GM19395 (cell line): ENCODE results near the gene CRABP1.

ENCODE experiments used
- ATAC-seq: cut with Tn5 transposase; IDR thresholded peaks from one replicate; pipeline ENCODE4 v1.9.1; 2021; ENCODE audit warnings: mild to moderate bottlenecking, moderate library complexity; ENCODE audit not compliant: unreplicated experiment

Gene CRABP1

DNA sequence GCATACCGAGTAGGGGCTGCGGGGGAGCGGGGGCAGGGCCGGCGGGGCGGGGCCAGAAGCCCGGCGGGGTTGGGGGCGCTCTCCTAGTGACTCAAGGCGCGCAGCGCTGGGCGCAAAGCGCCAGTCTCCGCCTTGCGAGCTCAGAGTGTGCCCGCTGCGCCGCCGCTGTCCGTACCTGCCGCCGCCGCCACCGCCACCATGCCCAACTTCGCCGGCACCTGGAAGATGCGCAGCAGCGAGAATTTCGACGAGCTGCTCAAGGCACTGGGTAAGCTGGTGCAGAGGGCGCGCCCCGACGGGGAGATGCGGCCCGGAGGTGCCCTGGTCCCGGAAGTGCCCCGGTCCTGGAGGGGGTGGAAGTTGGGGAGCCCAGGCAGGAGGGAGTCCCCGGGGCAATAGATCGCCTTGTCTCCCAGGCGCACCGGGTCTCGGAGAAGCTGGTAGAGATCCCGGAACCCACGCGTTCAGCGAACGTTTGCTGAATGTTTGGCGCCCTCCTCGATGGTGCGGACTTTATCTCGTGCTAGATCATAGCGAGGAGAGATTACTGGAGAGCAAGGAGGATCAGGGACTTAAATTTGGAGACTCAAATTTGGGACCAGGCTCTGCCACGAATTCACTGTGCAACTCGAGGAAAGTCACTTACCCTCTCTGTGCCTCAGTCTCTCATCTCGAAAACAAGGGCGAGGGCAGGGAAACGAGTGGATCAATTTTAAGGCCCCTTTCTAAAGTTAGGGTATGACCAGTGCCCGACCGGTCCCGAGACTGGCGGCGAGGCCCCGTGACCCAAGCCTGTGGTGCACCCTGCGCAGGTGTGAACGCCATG is at the start of gene CRABP1:
TSS of gene CRABP1 (plus strand) at position 123 of the 826 bp plus-strand sequence. CDS start at position 199, 76 bp downstream.
- no peak for ATAC-seq

DNA sequence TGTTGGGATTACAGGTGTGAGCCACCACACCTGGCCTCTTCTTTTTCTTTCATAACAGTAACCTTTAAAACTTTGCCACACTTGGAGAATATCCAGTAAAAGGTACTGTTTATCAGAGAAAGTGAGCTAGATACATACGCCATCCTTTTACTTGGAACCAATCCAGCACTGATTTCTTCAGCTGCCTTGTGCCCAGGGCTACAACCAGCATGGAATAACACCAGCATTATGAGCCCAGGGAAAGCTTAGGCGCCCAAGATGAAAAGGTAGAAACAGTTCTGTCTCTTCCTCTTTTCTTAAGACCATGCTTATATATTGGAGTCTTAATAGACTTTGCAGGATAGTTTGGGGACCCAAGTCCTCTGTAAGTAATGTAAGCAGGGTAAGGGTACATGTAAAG is 49.1 kb upstream of the CRABP1 start:
- no peak for ATAC-seq

DNA sequence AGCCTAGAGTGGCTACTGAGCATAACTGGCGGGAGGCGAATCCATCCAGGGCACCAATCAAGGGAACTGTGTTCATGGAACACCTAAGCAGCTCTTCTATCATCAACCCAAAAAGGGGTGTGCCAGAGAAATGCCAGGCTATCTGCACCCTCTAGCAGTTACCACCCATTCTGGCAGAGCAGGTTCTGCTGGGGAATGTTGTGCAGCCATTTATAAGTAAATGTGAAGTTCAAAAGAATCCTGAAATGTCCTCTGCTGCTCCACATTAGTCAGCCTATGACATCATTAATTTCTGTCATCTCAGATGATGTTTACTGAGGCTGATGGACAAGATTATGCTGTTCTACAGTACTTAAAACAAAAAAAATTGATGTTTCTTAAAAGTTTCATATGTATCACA is 48.5 kb upstream of the CRABP1 start:
- no peak for ATAC-seq

DNA sequence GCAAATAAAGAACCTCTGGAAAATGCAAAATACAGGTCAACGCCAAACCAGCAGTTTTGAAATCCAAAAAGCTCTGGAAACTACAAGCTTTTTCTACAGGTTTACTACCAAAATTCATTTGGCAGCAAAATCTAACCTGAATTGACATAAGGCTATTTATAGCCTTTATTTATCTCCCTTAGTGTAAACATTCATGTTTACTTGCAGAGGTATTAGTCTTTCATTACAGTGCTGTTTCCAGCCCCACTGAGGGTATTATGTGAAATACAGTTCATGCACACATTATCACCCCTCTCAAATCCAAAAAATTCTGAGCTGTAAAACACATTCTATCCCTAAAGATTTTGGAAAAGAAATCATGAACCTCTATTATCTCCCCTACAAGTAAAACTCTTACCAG is 47.9 kb upstream of the CRABP1 start:
- ATAC-seq, result no peak

DNA sequence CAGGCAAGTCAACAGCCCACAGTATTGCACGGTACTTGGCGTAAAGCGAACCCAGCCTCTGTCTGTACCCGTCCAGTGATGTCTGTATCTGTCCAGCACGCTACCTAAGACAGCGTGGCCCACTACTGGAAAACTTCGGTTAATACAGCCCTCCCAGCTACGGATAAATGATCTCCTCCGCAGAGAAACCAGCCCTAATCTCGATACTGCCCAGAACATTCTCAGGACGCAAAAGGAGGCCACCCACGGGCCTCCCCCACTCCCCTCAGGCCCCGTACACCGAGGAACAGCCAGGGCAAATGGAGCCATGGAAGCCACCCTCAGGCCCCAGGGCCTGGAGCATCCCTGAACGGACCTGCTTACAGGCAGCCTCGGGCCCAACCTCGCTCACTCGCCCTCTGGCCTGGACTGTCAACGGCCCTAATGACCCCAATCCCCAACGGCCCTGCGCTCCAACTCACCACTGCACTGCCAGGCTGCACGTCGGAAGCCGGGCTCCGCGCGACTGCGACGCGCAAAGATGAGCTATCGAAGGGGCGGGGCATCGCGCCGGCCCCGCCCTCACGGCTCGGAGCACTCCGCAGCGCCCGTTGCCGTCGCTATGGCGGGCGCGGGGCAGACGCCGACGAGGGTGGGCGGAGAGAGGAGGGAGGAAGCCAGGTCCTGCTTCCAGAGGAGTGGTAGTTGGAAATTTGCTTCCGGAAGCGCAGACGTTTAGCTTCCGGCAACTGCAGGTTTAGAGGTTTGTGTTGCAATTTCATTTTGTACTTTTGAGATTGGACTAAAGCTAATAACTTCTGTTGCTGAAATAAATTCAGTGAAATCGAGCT is 40.8 kb upstream of the CRABP1 start, which contains the start of gene SKIC8:
TSS of gene SKIC8 (minus strand) at position 509 of the 830 bp plus-strand sequence. CDS start 3,923 bp downstream, outside the sequence.
- ATAC-seq, result peak; percentile 85

DNA sequence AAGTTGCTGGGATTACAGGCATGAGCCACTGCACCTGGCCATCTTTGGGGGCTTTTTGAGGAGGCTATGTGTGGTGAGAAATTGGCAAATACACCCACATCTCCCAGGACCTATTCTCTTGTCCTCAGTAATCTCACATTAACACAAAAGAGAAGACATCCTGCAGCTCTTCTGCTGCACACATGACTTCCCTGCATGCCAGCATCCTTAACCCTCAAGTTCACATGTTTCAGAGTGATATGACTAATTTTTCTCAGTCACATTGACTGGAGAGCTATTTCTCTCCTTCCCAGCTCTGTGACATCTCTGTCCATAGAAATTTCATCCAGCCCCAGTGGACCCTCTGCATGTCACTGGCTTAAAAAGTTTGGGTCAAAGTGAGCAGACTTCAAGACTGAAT is 38.8 kb upstream of the CRABP1 start:
- no peak for ATAC-seq

DNA sequence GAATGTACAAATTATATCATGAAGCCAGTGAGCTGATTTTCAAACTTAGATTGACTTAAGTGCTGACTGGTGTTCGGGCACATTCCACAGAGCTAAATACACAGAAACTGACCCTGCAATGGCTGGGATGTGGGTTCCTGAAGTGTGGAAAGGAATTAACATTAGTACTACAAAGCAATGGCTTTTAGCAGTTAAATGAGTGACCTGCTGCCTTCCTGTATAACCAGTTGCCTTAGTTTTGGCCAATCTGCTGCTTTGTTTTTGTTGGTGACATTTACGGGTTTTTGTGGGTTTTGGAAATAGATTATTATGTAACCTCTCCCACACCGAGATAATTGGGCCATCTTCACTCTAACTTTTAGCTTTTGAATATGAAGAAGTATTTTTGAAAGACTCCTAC is 38.3 kb upstream of the CRABP1 start:
- ATAC-seq, result no peak

DNA sequence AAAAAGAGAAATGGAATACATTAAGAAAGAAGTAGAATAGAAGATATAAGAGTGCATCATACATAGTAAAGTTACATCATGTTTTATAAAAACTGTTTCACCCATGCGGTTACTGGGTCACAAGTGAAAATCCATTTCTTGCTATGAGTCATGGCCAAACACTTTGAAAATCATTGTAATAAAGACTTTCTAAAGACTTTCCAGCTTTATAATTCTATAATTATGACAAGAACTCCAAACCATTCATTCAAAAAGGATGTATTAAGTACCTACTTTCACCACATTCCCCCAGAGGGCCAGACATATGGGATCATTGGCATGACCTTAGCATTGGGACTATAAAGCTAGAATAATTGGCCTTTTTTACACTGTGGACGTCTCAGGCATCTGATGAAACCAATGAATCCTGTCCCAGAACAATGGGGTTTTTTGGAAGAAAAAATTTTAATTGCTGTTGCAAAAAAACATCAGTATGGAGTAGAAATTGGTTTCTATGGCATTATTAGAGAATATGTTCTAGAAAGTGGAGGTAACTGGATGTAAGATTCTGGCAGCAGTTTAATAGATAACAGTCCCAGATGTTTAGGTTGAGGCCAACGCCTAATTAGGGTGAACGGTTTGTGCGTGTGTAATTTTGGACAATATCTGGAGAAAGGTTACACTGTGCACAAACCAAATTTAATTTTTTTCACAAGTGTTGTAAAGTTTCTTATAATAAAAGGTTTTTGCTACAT is 37.4 kb upstream of the CRABP1 start:
- no peak for ATAC-seq

DNA sequence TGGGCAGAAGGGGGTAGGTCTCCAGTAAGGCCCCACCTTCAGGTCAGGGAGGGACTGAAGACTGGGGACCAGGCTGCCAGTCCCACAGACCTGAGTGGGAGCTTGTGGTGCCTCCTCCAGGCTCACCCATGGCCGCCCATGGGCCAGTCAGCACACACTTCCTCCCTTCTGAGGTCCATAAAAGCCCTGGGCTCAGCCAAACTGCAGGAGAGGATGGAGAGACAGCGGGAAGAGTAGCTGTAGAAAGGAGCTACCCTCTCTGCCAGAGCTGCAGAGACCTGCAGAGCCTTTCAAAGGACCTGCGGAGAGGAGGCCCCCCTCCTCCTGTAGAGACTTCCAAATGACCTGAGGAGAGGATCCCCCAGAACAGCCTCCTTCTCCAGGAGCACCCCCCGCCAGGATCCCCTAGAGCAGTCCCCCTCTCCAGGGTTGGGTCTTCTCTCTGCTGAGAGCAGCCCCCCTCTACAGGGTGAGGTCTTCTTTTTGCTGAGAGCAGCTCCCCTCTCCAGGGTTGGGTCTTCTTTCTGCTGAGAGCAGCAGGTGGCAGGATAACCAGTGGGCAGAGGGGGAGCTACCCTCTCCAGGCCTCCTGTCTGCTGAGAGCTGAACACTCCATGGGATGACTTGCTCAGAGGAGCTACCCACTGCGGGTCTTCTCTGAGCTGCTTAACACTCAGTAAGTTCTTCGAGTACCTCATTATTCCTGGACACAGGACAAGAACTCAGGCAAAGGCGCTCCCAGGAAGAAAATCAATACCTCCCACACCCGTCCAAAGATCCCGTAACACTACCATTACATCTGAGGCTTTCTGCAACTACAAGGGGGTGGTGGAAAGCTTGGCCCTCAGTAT is 35.7 kb upstream of the CRABP1 start:
- ATAC-seq, result no peak

DNA sequence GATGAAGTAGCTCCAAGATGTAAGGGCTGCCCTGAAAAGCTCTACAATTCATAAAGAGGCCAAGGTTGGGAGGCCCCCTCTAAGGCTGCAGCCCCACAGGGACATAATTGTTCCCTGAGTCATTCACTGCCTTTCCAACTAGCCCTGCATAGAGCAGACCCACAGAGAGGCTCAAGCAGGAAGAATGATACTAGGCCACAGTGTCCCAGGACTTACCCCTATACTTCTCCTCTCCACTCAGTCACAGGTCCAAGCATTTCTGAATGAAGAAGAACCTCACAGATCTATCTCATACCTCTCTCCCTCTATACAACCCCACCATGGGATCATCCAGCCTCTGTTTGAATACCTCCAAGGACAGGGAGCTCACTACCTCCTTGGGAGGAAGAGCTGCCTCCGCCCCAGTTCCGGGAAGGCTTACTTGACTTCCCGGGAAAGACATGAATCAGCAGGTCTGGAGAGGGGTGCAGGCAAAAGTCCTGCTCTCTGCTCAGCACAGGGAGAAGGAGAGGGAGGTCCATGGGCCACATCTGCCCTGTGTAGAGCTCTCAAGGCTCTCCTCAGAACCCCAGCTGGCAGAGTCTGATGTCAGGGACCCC is 33.9 kb upstream of the CRABP1 start:
- ATAC-seq, result no peak

DNA sequence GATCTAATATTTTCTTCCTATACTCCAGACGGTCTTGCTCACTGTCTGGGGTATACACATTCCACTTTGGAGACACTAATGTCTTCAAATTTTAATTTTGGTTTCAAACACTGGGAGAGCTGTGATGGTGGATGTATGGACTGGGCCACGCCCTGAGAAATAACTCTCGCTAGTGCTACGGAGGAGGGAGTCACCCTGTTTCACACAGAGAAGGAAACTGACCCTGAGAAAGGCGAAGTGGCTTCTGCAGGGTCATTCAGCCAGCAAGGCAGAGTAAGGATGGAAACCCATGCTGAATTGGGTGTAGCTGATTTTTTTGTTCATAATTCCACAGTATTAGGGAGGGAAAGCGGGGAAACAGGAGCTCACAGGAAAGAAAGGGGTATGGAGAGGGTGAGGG is 32.2 kb upstream of the CRABP1 start:
- ATAC-seq, result no peak

DNA sequence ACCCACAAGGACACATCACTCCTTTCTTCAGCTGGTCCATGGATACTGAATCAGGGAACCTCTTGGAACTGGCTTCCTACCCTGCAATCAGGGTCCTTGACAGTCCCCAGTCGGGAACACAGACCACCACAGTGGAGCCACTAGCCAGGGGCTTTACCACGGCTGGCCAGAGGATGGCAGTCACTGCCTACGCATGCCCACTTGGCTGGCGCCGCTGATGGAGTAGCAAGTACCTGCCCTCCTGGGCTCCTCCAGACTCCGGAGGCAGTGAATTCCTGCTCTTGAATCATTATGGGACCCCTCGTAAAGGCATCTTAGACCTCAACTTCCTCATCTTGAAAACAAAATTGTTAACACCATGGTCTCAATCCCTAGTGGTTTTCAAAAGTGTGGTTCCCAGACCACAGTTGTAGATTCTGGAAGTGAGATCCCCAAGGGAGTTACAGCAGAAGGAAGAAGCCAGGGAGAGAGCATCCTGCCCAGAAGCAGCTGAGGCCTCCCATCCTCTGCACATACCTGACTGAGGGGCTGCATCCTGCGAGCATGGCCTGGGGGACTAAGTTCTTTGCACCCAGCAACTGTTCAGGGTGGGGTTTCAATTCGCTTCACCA is 31.6 kb upstream of the CRABP1 start:
- no peak for ATAC-seq

DNA sequence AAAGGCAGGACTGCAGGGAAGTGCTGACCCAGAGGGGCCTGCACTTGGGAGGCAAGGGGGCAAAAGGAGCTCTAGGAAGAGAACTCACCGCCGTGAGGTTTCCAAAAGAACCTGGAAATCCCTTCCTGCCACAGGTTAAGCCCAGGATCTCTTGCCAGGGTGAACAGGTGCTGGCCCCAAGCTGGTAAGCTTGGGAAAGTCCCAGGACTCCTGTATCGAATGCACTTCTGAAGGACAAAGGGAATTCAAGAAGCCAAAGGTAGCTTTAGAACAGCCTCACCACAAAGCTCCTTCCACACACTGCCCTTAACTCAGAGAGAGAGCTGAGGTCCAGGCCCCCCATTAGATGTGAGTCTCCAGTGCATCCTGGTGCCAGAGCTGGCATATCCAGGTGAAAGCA is 28.9 kb upstream of the CRABP1 start:
- no peak for ATAC-seq

DNA sequence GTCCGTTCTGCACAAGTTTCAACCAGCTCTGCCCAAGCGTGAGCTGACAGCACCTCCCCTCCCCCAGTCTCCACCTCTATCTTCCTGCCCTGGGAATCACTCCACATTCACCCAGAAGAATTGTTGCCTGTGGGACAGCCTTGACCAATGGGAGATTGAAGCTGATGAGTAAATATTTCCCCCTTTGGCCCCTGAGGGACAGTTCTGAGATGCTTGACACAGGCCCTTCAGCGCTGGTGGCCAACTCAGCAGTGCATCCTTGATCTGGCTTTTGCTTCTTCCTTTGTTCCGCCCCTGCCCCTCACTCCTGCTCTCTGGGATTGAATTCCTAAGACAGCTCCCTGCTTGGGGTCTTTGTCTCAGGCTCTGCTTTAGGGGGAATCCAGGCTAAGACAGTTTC is 27.6 kb upstream of the CRABP1 start:
- no peak for ATAC-seq

DNA sequence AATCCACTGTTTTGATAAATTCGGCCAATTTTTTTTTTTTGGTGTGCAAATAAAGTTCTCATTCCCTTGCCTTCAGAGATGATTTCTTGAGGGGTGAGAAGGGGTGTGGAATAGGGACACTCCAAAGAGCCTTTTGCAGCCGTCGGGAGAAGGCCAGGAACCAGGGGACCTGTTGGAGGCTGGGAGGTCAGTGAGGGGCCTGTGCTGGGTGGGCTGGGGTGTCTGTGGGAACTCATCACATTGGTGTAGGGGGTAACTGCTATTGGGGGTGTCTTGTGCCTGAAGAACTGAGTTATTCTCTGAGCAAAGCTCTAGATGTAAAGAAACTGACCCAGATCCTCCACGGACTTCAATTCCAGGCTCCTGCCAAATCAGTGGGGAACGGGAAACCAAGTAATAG is 27.2 kb upstream of the CRABP1 start:
- no peak for ATAC-seq

DNA sequence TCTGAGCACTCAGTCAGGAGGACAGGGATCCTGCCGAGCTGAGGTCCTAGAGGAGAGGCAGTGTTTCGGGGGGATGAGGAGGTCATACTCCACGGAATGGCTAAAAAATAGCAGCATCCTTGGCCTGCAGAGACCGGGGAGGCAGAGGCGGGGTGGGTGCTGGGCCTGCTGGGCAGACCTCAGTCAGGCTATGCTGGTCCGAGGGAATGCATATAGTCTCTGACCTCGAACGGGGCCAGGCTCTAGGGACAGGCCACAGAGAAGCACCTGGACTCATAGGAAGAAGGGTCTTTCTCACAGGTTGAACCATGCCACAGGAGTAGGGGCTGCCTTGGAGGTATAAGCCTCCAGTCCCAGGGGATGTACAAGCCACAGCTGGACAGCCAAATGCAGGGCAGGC is 26.8 kb upstream of the CRABP1 start:
- ATAC-seq, result no peak

DNA sequence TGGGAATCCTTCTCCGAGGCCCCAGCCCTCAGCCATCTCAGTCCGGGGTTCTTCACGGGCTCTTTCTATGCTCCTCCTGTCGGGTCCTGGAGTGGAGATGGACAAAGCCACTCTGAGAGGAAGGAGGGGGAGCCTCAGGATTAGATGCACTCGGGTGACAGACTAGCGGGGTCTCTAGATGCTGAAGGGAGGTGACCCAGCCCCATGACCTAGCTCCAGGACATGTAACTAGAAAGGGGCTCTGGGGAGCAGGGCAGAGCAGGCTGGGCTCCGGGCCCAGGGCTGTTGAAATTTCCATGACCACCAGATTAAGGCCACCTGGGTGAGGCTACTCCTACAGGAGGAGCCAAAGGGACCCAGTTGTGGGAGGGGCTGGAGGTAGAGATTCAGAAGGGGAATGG is 26.0 kb upstream of the CRABP1 start:
- no peak for ATAC-seq

DNA sequence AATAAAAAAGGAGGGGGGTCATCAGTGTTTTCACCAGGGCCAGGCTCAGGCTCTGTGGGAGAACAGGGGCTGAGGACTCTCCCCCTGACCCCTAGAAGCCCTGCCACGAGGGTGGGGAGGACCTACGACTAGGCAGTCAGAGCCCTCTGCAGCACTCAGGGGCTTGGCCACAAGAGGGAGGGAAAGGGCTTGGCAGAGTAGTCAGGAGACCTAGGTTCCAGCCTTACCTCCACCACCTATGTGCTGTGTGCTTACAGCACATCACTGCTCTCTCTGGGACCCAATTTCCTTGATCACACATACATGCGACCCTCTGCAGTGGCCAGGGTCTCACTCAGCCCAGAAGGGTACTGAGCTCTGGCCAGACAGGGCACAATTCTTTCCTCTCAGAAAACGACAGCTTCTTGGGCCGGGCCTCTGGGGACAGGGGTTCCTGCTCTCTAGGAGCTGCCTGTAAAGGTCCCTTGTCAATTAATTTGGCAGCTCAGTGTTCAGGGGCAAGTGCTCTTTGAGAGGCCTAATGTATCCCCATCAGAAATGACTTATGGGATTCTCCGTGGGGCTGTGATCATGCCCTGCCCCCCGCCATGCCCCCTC is 24.4 kb upstream of the CRABP1 start:
- no peak for ATAC-seq
